Activated CD8-positive, alpha-beta memory T cell treated with anti-CD3 and anti-CD28 coated beads, Interleukin-2, amount 50 U/mL, for 48 hours (primary cell): Measurements from ENCODE around the gene RNF144A.
A peak's percentile ranks its signal among the peaks of the same experiment; 100 is the strongest.

Experiments used
- DNase-seq: peaks from one replicate; pipeline ENCODE4 v3.0.0-alpha.2; 2020

The RNF144A gene

GRCh38 chr2:6951046-6951445 lies 33.8 kb downstream of the RNF144A start:
- no peak for DNase-seq

GRCh38 chr2:6952101-6952500 lies 34.9 kb downstream of the RNF144A start:
- no peak for DNase-seq

- no peak for DNase-seq
Observed at GRCh38 chr2:6954586-6954985, 37.4 kb downstream of the RNF144A start.

GRCh38 chr2:6955511-6956136 lies 38.4 kb downstream of the RNF144A start:
- DNase-seq: no peak

GRCh38 chr2:6956566-6956965 lies 39.4 kb downstream of the RNF144A start:
- no peak for DNase-seq

GRCh38 chr2:6957031-6957714 lies 40.0 kb downstream of the RNF144A start:
- DNase-seq: no peak

- no peak for DNase-seq
Observed at GRCh38 chr2:6957910-6958615, 40.9 kb downstream of the RNF144A start.

GRCh38 chr2:6958616-6959235 lies 41.5 kb downstream of the RNF144A start:
- no peak for DNase-seq

- DNase-seq: no peak
Observed at GRCh38 chr2:6959751-6960150, 42.5 kb downstream of the RNF144A start.

- DNase-seq: no peak
Observed at GRCh38 chr2:6960659-6961058, 43.4 kb downstream of the RNF144A start.

- peak; percentile 28 for DNase-seq
Observed at GRCh38 chr2:6963727-6964126, 46.5 kb downstream of the RNF144A start.

- DNase-seq: peak; percentile 23
Observed at GRCh38 chr2:6965071-6965795, 48.0 kb downstream of the RNF144A start.

- no peak for DNase-seq
Observed at GRCh38 chr2:6966446-6966940, 49.3 kb downstream of the RNF144A start.

- DNase-seq: no peak
Observed at GRCh38 chr2:6967301-6967700, 50.1 kb downstream of the RNF144A start.

GRCh38 chr2:6968319-6969100 lies 51.3 kb downstream of the RNF144A start:
- no peak for DNase-seq

GRCh38 chr2:6970551-6970950 lies 53.3 kb downstream of the RNF144A start:
- DNase-seq: no peak

- no peak for DNase-seq
Observed at GRCh38 chr2:6970976-6971480, 53.8 kb downstream of the RNF144A start.

- DNase-seq: no peak
Observed at GRCh38 chr2:6971502-6971901, 54.3 kb downstream of the RNF144A start.

- no peak for DNase-seq
Observed at GRCh38 chr2:6972067-6972710, 55.0 kb downstream of the RNF144A start.

- DNase-seq: no peak
Observed at GRCh38 chr2:6973895-6974545, 56.8 kb downstream of the RNF144A start.

- DNase-seq: no peak
Observed at GRCh38 chr2:6975988-6976387, 58.8 kb downstream of the RNF144A start.
